HEK293 (cell line): ENCODE data around the gene CELF6.

Source experiments
- TCF7L2 ChIP-seq: IDR thresholded peaks from 2 replicates; pipeline ENCODE4 v1.6.1; 2011; ENCODE audit warnings: low read depth, mild to moderate bottlenecking, inconsistent platforms, low read length, moderate library complexity, borderline replicate concordance
- ZFP41 ChIP-seq: fragments of 450-650 bp; formaldehyde crosslinking; IDR thresholded peaks from 2 replicates; pipeline ENCODE4 v1.5.1; 2016; ENCODE audit warnings: missing biosample characterization, missing genetic modification characterization, borderline replicate concordance
- ZNF10 ChIP-seq: fragments of 450-650 bp; formaldehyde crosslinking; IDR thresholded peaks from 2 replicates; pipeline ENCODE4 v1.5.1; 2017; ENCODE audit warnings: missing biosample characterization, missing genetic modification characterization
- ZNF24 ChIP-seq: fragments of 450-650 bp; formaldehyde crosslinking; IDR thresholded peaks from 2 replicates; pipeline ENCODE4 v1.5.1; 2016; ENCODE audit warnings: missing biosample characterization, missing genetic modification characterization
- ZNF404 ChIP-seq: fragments of 450-650 bp; formaldehyde crosslinking; IDR thresholded peaks from 2 replicates; pipeline ENCODE4 v1.5.1; 2017; ENCODE audit warnings: missing biosample characterization, missing genetic modification characterization
- ZNF626 ChIP-seq: fragments of 450-650 bp; sonication (Bioruptor Pico); formaldehyde crosslinking; IDR thresholded peaks from 2 replicates; pipeline ENCODE4 v1.5.1; 2018; ENCODE audit warnings: missing biosample characterization, missing genetic modification characterization, inconsistent platforms

DNA sequence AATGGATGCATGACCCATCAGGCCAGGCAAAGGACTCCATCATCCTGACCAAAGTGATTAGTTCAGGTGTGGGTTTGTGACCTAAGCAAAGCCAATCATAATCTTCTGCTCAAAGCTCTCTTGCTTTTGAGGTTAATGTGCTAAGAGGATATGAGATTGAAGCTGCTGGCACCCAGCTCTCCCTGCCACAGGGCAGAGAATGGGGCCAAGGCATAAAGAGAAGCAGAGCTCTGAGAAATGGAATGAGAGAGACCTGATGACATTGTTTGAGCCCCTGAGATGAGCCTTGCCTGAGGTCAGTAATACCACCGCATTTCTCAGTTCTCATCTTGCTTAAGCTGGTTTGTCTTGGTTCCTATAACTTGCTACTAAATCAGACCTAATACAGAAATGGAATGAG, 41.2 kb downstream of the CELF6 start:
- TF ChIP-seq ZNF10 (no peak), TCF7L2 (no peak), ZNF24 (no peak), ZNF404 (tag by site-specific recombination) (no peak), ZNF626 (no peak), ZFP41 (tag by site-specific recombination) (no peak)
